Neural progenitor cell (in vitro differentiated cells): ENCODE results near the gene PLCXD3. TPM values are rescaled to one million over a fixed set of nuclear protein-coding genes. Genes with fewer than 3 reads are reported as not detected.

Experiments
- DNase-seq: peaks from one replicate; pipeline ENCODE4 v3.0.0-alpha.2; 2016; ENCODE audit warnings: low spot score
- H2AFZ ChIP-seq: fragments of 200-600 bp; sonication (generic); replicated peaks from 2 replicates; pipeline ENCODE4 v1.6.1; 2016; ENCODE audit warnings: antibody characterized with exemption
- H3F3A ChIP-seq: fragments of 200-600 bp; sonication (generic); 2 replicates; pipeline ENCODE4 v1.6.1; 2016; ENCODE audit warnings: antibody characterized with exemption, low read depth
- H3K27ac ChIP-seq: fragments of 200-600 bp; sonication (generic); 2 replicates; pipeline ENCODE4 v1.5.1; 2016; ENCODE audit warnings: mild to moderate bottlenecking
- H3K27me3 ChIP-seq: fragments of 200-600 bp; sonication (generic); 2 replicates; pipeline ENCODE4 v1.6.1; 2016; ENCODE audit warnings: mild to moderate bottlenecking, moderate library complexity
- H3K36me3 ChIP-seq: fragments of 200-600 bp; sonication (generic); 2 replicates; pipeline ENCODE4 v1.5.1; 2016
- H3K4me1 ChIP-seq: fragments of 200-600 bp; sonication (generic); 2 replicates; pipeline ENCODE4 v1.6.1; 2016; ENCODE audit warnings: mixed run types
- H3K4me2 ChIP-seq: fragments of 200-600 bp; sonication (generic); 2 replicates; pipeline ENCODE4 v1.6.1; 2016
- H3K4me3 ChIP-seq: fragments of 200-600 bp; sonication (generic); 2 replicates; pipeline ENCODE4 v1.5.1; 2016
- H3K79me2 ChIP-seq: fragments of 200-600 bp; sonication (generic); 2 replicates; pipeline ENCODE4 v1.6.1; 2016; ENCODE audit warnings: low read depth
- H3K9ac ChIP-seq: fragments of 200-600 bp; sonication (generic); 2 replicates; pipeline ENCODE4 v1.6.1; 2016
- H3K9me3 ChIP-seq: fragments of 200-600 bp; sonication (generic); 2 replicates; pipeline ENCODE4 v1.5.1; 2016; ENCODE audit warnings: low read depth
- H4K20me1 ChIP-seq: fragments of 200-600 bp; sonication (generic); 2 replicates; pipeline ENCODE4 v1.6.1; 2016; ENCODE audit warnings: low read depth
- H3K27ac Mint-ChIP-seq: 3 replicates; pipeline ENCODE4 v1.8.0; 2021; ENCODE audit warnings: mixed read lengths
- H3K27me3 Mint-ChIP-seq: 2 replicates; pipeline ENCODE4 v1.8.0; 2022; ENCODE audit warnings: low read depth, mild to moderate bottlenecking, inconsistent platforms, moderate library complexity, mixed read lengths; ENCODE audit not compliant: insufficient read depth
- H3K36me3 Mint-ChIP-seq: 3 replicates; pipeline ENCODE4 v1.8.0; 2021; ENCODE audit warnings: mixed read lengths
- H3K4me1 Mint-ChIP-seq: 3 replicates; pipeline ENCODE4 v1.8.0; 2021; ENCODE audit warnings: mixed read lengths
- H3K4me3 Mint-ChIP-seq: 3 replicates; pipeline ENCODE4 v1.8.0; 2021; ENCODE audit warnings: mild to moderate bottlenecking, moderate library complexity, mixed read lengths
- H3K9me3 Mint-ChIP-seq: 3 replicates; pipeline ENCODE4 v1.8.0; 2020; ENCODE audit warnings: mixed read lengths
- CTCF ChIP-seq: fragments of 200-600 bp; sonication (generic); IDR thresholded peaks from 2 replicates; pipeline ENCODE4 v1.5.1; 2017; ENCODE audit warnings: antibody characterized with exemption, mild to moderate bottlenecking
- EZH2 ChIP-seq: fragments of 200-600 bp; sonication (generic); IDR thresholded peaks from 2 replicates; pipeline ENCODE4 v1.6.1; 2017; ENCODE audit warnings: antibody characterized with exemption, mild to moderate bottlenecking, moderate library complexity
- EZH2phosphoT487 ChIP-seq: fragments of 200-600 bp; sonication (generic); IDR thresholded peaks from 2 replicates; pipeline ENCODE4 v1.6.1; 2017; ENCODE audit warnings: antibody characterized with exemption
- total RNA-seq: library from RNA; depleted of rRNA; stranded (reverse); fragments of >200 nt; gene quantifications from 2 replicates; pipeline ENCODE4 v1.2.3, GENCODE V29; 2015; ENCODE audit warnings: low replicate concordance

PLCXD3 gene
- total RNA-seq, 1 donor from 2014 or later = not detected

- H3K27me3 ChIP-seq = no peaks in the 10 kb centered on the region
- DNase-seq = no peak
- Mint-ChIP-seq H3K4me1 (peaks cover 10% of the 10 kb centered on the region), H3K27ac (no peak overlapping the region), H3K9me3 (no peaks in the 10 kb centered on the region), H3K27me3 (no peaks in the 10 kb centered on the region), H3K4me3 (no peak overlapping the region), H3K36me3 (no peaks in the 10 kb centered on the region)
- no peak overlapping the region for H3K27ac ChIP-seq
- no peaks in the 10 kb centered on the region for H3F3A ChIP-seq
- H3K4me2 ChIP-seq = no peak overlapping the region
- H3K9ac ChIP-seq = no peak overlapping the region
- no peaks in the 10 kb centered on the region for H3K36me3 ChIP-seq
- TF ChIP-seq EZH2 = no peak
- TF ChIP-seq CTCF = no peak
- TF ChIP-seq EZH2phosphoT487 = no peak
- H3K4me3 ChIP-seq = no peak overlapping the region
- H2AFZ ChIP-seq = no peak overlapping the region
- H3K9me3 ChIP-seq = no peaks in the 10 kb centered on the region
- H3K4me1 ChIP-seq = peaks cover 11% of the 10 kb centered on the region
- H4K20me1 ChIP-seq = no peaks in the 10 kb centered on the region
- H3K79me2 ChIP-seq = no peaks in the 10 kb centered on the region
Measured at GRCh38 chr5:41457094-41457493, 53.3 kb downstream of the PLCXD3 start.

- Histone ChIP-seq H3F3A (no peaks in the 10 kb centered on the region), H3K4me3 (no peak overlapping the region), H3K27ac (no peak overlapping the region), H4K20me1 (no peaks in the 10 kb centered on the region), H3K79me2 (no peaks in the 10 kb centered on the region), H3K4me2 (no peak overlapping the region), H3K27me3 (no peaks in the 10 kb centered on the region), H3K36me3 (no peaks in the 10 kb centered on the region), H3K9ac (no peak overlapping the region), H3K4me1 (peaks cover 11% of the 10 kb centered on the region), H3K9me3 (no peaks in the 10 kb centered on the region), H2AFZ (no peak overlapping the region)
- H3K4me1 Mint-ChIP-seq = peaks cover 3% of the 10 kb centered on the region
- no peak overlapping the region for H3K27ac Mint-ChIP-seq
- peaks cover 2% of the 10 kb centered on the region for H3K27me3 Mint-ChIP-seq
- H3K4me3 Mint-ChIP-seq = no peak overlapping the region
- no peak for DNase-seq
- no peaks in the 10 kb centered on the region for H3K9me3 Mint-ChIP-seq
- TF ChIP-seq CTCF (no peak), EZH2phosphoT487 (no peak), EZH2 (no peak)
- H3K36me3 Mint-ChIP-seq = no peaks in the 10 kb centered on the region
Measured at GRCh38 chr5:41452506-41452905, 57.9 kb downstream of the PLCXD3 start.

GRCh38 chr5:41447650-41448510 is 62.5 kb downstream of the PLCXD3 start:
- Histone ChIP-seq H2AFZ (no peak overlapping the region), H3F3A (no peaks in the 10 kb centered on the region), H4K20me1 (no peaks in the 10 kb centered on the region), H3K4me2 (no peak overlapping the region), H3K79me2 (no peaks in the 10 kb centered on the region), H3K27ac (no peak overlapping the region), H3K27me3 (no peaks in the 10 kb centered on the region), H3K4me3 (no peak overlapping the region), H3K4me1 (no peaks in the 10 kb centered on the region), H3K9ac (no peak overlapping the region), H3K36me3 (no peaks in the 10 kb centered on the region), H3K9me3 (no peaks in the 10 kb centered on the region)
- Mint-ChIP-seq H3K4me1 (no peaks in the 10 kb centered on the region), H3K27me3 (peaks cover 4% of the 10 kb centered on the region), H3K27ac (no peak overlapping the region), H3K9me3 (no peaks in the 10 kb centered on the region), H3K36me3 (no peaks in the 10 kb centered on the region), H3K4me3 (no peak overlapping the region)
- TF ChIP-seq CTCF (no peak), EZH2phosphoT487 (no peak), EZH2 (no peak)
- no peak for DNase-seq
